Measurements from ENCODE around the gene HIVEP3. TPM values are rescaled to one million over a fixed set of nuclear protein-coding genes. Genes with fewer than 3 reads are reported as not detected.

Gene HIVEP3
- total and polyA plus RNA-seq, 11 donors = 3.2 to 11.9 (median 5.0) TPM

DNA sequence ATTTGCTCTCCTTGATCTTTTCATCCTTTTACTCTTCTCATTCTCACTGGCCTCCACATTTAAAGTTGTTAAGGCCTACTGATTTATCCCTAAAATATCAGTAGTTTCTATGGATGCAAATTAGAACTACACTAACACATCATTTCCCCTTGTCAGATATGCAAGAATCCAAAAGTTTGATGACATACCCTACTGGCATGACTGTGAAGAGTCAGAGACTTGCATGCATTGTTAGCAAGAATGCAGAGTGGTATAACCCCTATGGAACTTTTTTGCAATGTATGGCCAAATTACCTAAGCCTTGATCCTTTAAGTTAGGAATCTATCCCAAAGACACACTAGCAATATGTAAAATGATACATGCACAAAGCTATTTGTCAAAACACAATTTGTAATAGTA is 23.6 kb upstream of the HIVEP3 start:
- ATAC-seq (no peak), DNase-seq (no peak)
- no peak overlapping the region for H3K4me3 ChIP-seq
- TF ChIP-seq, protein P1, sequence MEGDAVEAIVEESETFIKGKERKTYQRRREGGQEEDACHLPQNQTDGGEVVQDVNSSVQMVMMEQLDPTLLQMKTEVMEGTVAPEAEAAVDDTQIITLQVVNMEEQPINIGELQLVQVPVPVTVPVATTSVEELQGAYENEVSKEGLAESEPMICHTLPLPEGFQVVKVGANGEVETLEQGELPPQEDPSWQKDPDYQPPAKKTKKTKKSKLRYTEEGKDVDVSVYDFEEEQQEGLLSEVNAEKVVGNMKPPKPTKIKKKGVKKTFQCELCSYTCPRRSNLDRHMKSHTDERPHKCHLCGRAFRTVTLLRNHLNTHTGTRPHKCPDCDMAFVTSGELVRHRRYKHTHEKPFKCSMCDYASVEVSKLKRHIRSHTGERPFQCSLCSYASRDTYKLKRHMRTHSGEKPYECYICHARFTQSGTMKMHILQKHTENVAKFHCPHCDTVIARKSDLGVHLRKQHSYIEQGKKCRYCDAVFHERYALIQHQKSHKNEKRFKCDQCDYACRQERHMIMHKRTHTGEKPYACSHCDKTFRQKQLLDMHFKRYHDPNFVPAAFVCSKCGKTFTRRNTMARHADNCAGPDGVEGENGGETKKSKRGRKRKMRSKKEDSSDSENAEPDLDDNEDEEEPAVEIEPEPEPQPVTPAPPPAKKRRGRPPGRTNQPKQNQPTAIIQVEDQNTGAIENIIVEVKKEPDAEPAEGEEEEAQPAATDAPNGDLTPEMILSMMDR (IDR thresholded peaks at IDR 0.05) = no peak
- TF ChIP-seq POLR2A (IDR thresholded peaks at IDR 0.05) = no peak
- H3K4me1 ChIP-seq = no peaks in the 10 kb centered on the region
- peaks cover 0 to 13% (median 8%) of the 10 kb centered on the region in 12 donors for H3K9me3 ChIP-seq
- intact Hi-C loops (cut with DNase I) = no loop called here
- H3K27me3 ChIP-seq = no peaks in the 10 kb centered on the region
- no peaks in the 10 kb centered on the region for H3K36me3 ChIP-seq
- no peak overlapping the region for H3K27ac ChIP-seq

DNA sequence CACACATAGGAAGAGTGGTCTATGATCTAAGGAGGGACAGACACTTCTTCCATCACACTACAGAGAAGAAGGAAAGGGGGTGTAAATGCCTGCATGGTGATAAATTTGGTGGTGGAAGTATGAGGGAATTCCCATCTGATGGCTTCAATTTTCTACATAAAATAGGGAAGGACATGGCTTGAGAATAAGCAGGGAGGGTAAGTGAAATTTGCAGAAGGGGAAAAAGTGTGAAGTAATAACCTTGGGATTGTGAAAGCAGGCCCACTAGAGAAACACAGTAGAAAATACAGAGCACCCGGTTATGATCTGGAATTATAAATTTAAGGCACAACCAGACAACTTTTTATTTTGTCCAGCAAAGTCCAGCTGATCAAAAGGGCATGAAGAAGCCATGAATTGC is 22.7 kb upstream of the HIVEP3 start:
- H3K4me1 ChIP-seq = no peaks in the 10 kb centered on the region
- H3K4me3 ChIP-seq = no peak overlapping the region
- no peaks in the 10 kb centered on the region for H3K27me3 ChIP-seq
- intact Hi-C loops (cut with DNase I) = no loop called here
- WGBS, 4 donors = 82 to 93% (median 87%) methylated on average over 1 of the region's 1 CpG
- ATAC-seq (no peak), DNase-seq (no peak)
- no peaks in the 10 kb centered on the region for H3K36me3 ChIP-seq
- TF ChIP-seq, protein P1 (IDR thresholded peaks at IDR 0.05) = no peak
- TF ChIP-seq POLR2A (IDR thresholded peaks at IDR 0.05) = no peak
- H3K27ac ChIP-seq = no peak overlapping the region
- peaks cover 0 to 13% (median 8%) of the 10 kb centered on the region in 12 donors for H3K9me3 ChIP-seq

DNA sequence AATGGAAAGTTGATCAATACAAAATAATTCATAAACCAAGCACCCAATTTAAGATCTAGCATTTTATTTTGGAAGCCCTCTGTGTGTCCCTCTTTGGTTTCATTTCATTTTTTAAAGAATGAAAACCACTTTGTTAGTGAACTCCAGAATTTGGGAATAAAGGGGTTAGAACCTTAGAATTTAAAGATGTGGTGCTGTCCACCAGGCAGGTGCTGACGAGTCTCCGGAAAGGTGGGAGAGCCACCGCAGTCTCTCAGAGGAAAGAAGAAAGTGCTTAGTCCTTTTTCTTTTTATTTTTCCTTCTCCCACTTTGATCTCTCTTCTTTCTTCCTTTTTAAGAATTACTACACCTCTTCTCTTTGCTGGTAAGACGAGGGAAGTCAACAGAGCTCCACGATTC is 20.5 kb upstream of the HIVEP3 start:
- Histone ChIP-seq H3K27ac (no peak overlapping the region), H3K27me3 (no peaks in the 10 kb centered on the region), H3K4me1 (no peaks in the 10 kb centered on the region), H3K4me3 (no peak overlapping the region), H3K9me3 (peaks cover 0 to 11% (median 7%) of the 10 kb centered on the region in 12 donors), H3K36me3 (no peaks in the 10 kb centered on the region)
- intact Hi-C loops (cut with DNase I) = no loop called here
- ATAC-seq (no peak), DNase-seq (no peak)
- WGBS, 4 donors = 69 to 84% (median 74%) methylated on average over 5 of the region's 5 CpGs
- no peak for TF ChIP-seq POLR2A (IDR thresholded peaks at IDR 0.05)
- TF ChIP-seq, protein P1 (IDR thresholded peaks at IDR 0.05) = no peak

DNA sequence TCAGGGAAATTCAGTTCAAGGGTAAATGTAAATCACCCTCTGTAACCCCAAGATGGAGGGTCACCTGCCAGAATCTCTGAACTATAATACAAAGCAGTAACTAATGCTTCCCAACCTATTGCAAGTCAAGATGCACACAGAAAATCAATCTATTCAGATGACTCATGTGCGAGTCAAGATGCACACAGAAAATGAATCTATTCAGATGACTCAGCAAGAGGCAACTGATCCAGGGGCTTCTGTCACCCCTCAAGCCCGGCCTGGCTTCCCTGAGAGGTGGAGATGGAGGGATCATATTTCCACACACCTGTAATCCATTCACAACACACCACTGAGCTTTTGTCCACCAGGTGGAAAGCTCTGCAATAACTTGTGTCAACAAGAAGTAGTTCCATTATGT is 17.4 kb upstream of the HIVEP3 start:
- 70 to 83% (median 79%) methylated on average over 2 of the region's 2 CpGs for WGBS, 4 donors
- H3K4me3 ChIP-seq = no peak overlapping the region
- no peak overlapping the region for H3K27ac ChIP-seq
- peaks cover 0 to 12% (median 0%) of the 10 kb centered on the region in 12 donors for H3K9me3 ChIP-seq
- intact Hi-C loops (cut with DNase I) = no loop called here
- TF ChIP-seq POLR2A (IDR thresholded peaks at IDR 0.05) = no peak
- TF ChIP-seq, protein P1 (IDR thresholded peaks at IDR 0.05) = no peak
- no peaks in the 10 kb centered on the region for H3K4me1 ChIP-seq
- ATAC-seq = no peak
- DNase-seq = no peak
- no peaks in the 10 kb centered on the region for H3K36me3 ChIP-seq
- H3K27me3 ChIP-seq = no peaks in the 10 kb centered on the region

Measured in heart left ventricle (tissue), 16 donors.